ENCODE results near the gene BCAP31.
"Not testable (repeated sequence)": the region's sequence is repeated elsewhere in the genome, so short reads cannot be mapped to it uniquely, and the experiment has no call there.

The BCAP31 gene

GRCh38 chrX:153685156-153685536, 39.0 kb downstream of the BCAP31 start:
- Histone ChIP-seq H3K9ac (ENCODE audit: low read depth, low read length) (no peak overlapping the region), H3K9me3 (ENCODE audit: control insufficient read depth, insufficient read depth, low read length) (peaks cover 23% of the 10 kb centered on the region), H3K4me1 (ENCODE audit: control insufficient read depth, insufficient read depth, low read length) (peaks cover 12% of the 10 kb centered on the region; the same call in 1 of the 2 replicates), H3K27ac (ENCODE audit: low read depth, low read length) (peak overlapping the region; percentile 90), H3K36me3 (ENCODE audit: control insufficient read depth, insufficient read depth, low read length) (0 out of 2 replicates have a peak, but pooled peaks cover 3% of the 10 kb centered on the region), H3K4me3 (ENCODE audit: low read depth, low read length) (no peak overlapping the region; the same call in 1 of the 2 replicates), H3K27me3 (ENCODE audit: control insufficient read depth, insufficient read depth, low read length) (no peaks in the 10 kb centered on the region)

GRCh38 chrX:153684467-153685155, 39.6 kb downstream of the BCAP31 start:
- Histone ChIP-seq H3K9me3 (ENCODE audit: control insufficient read depth, insufficient read depth, low read length) (peaks cover 21% of the 10 kb centered on the region), H3K4me1 (ENCODE audit: control insufficient read depth, insufficient read depth, low read length) (peaks cover 12% of the 10 kb centered on the region; the same call in 1 of the 2 replicates), H3K36me3 (ENCODE audit: control insufficient read depth, insufficient read depth, low read length) (no peaks in the 10 kb centered on the region), H3K27me3 (ENCODE audit: control insufficient read depth, insufficient read depth, low read length) (no peaks in the 10 kb centered on the region), H3K27ac (ENCODE audit: low read depth, low read length) (peak overlapping the region; percentile 90), H3K9ac (ENCODE audit: low read depth, low read length) (no peak overlapping the region), H3K4me3 (ENCODE audit: low read depth, low read length) (peak overlapping the region; percentile 15; the same call in 1 of the 2 replicates)

GRCh38 chrX:153683486-153683885, 40.7 kb downstream of the BCAP31 start:
- H3K9ac ChIP-seq (ENCODE audit: low read depth, low read length); H3K4me3 ChIP-seq (ENCODE audit: low read depth, low read length); H3K36me3 ChIP-seq (ENCODE audit: control insufficient read depth, insufficient read depth, low read length); H3K27me3 ChIP-seq (ENCODE audit: control insufficient read depth, insufficient read depth, low read length); H3K27ac ChIP-seq (ENCODE audit: low read depth, low read length): not testable (repeated sequence)
- Histone ChIP-seq H3K9me3 (ENCODE audit: control insufficient read depth, insufficient read depth, low read length) (peaks cover 26% of the 10 kb centered on the region), H3K4me1 (ENCODE audit: control insufficient read depth, insufficient read depth, low read length) (peaks cover 12% of the 10 kb centered on the region; the same call in 1 of the 2 replicates)

- peaks cover 30% of the 10 kb centered on the region for H3K9me3 ChIP-seq (ENCODE audit: control insufficient read depth, insufficient read depth, low read length)
- H3K9ac ChIP-seq (ENCODE audit: low read depth, low read length): no peak overlapping the region
- no peaks in the 10 kb centered on the region for H3K36me3 ChIP-seq (ENCODE audit: control insufficient read depth, insufficient read depth, low read length)
- H3K4me3 ChIP-seq (ENCODE audit: low read depth, low read length): no peak overlapping the region
- no peaks in the 10 kb centered on the region for H3K27me3 ChIP-seq (ENCODE audit: control insufficient read depth, insufficient read depth, low read length)
- H3K27ac ChIP-seq (ENCODE audit: low read depth, low read length): no peak overlapping the region
- peaks cover 9% of the 10 kb centered on the region; the same call in 1 of the 2 replicates for H3K4me1 ChIP-seq (ENCODE audit: control insufficient read depth, insufficient read depth, low read length)
Observed at GRCh38 chrX:153681175-153681574, 43.0 kb downstream of the BCAP31 start.

GRCh38 chrX:153674219-153674851, 49.9 kb downstream of the BCAP31 start:
- H3K27me3 ChIP-seq (ENCODE audit: control insufficient read depth, insufficient read depth, low read length): no peaks in the 10 kb centered on the region; the same call in 1 of the 2 replicates
- H3K9ac ChIP-seq (ENCODE audit: low read depth, low read length): no peak overlapping the region
- no peak overlapping the region for H3K4me3 ChIP-seq (ENCODE audit: low read depth, low read length)
- H3K4me1 ChIP-seq (ENCODE audit: control insufficient read depth, insufficient read depth, low read length): peaks cover 7% of the 10 kb centered on the region; the same call in 1 of the 2 replicates
- no peaks in the 10 kb centered on the region for H3K36me3 ChIP-seq (ENCODE audit: control insufficient read depth, insufficient read depth, low read length)
- H3K27ac ChIP-seq (ENCODE audit: low read depth, low read length): peak overlapping the region; percentile 64
- peaks cover 34% of the 10 kb centered on the region; the same call in 1 of the 2 replicates for H3K9me3 ChIP-seq (ENCODE audit: control insufficient read depth, insufficient read depth, low read length)

- Histone ChIP-seq H3K27ac (ENCODE audit: low read depth, low read length) (peak within 1 kb of the TSS; percentile 64), H3K4me1 (ENCODE audit: control insufficient read depth, insufficient read depth, low read length) (peaks cover 7% of the 10 kb centered on the region; the same call in 1 of the 2 replicates), H3K27me3 (ENCODE audit: control insufficient read depth, insufficient read depth, low read length) (no peaks in the 10 kb centered on the region; the same call in 1 of the 2 replicates), H3K4me3 (ENCODE audit: low read depth, low read length) (no peak within 1 kb of the TSS), H3K9me3 (ENCODE audit: control insufficient read depth, insufficient read depth, low read length) (peaks cover 32% of the 10 kb centered on the region; the same call in 1 of the 2 replicates), H3K9ac (ENCODE audit: low read depth, low read length) (no peak within 1 kb of the TSS), H3K36me3 (ENCODE audit: control insufficient read depth, insufficient read depth, low read length) (no peaks in the 10 kb centered on the region)
Observed at GRCh38 chrX:153673428-153674218, 50.6 kb downstream of the BCAP31 start, which contains the start of gene PNCK. TSS of gene PNCK (minus strand) at chrX:153673813. CDS start at chrX:153673076, 737 bp downstream.

GRCh38 chrX:153672531-153673427, 51.4 kb downstream of the BCAP31 start:
- H3K36me3 ChIP-seq (ENCODE audit: control insufficient read depth, insufficient read depth, low read length): no peaks in the 10 kb centered on the region
- H3K4me1 ChIP-seq (ENCODE audit: control insufficient read depth, insufficient read depth, low read length): peaks cover 7% of the 10 kb centered on the region; the same call in 1 of the 2 replicates
- H3K4me3 ChIP-seq (ENCODE audit: low read depth, low read length): no peak overlapping the region
- peaks cover 30% of the 10 kb centered on the region; the same call in 1 of the 2 replicates for H3K9me3 ChIP-seq (ENCODE audit: control insufficient read depth, insufficient read depth, low read length)
- H3K27me3 ChIP-seq (ENCODE audit: control insufficient read depth, insufficient read depth, low read length): no peaks in the 10 kb centered on the region; the same call in 1 of the 2 replicates
- no peak overlapping the region for H3K27ac ChIP-seq (ENCODE audit: low read depth, low read length)
- H3K9ac ChIP-seq (ENCODE audit: low read depth, low read length): no peak overlapping the region

GRCh38 chrX:153671589-153672530, 52.3 kb downstream of the BCAP31 start:
- Histone ChIP-seq H3K9ac (ENCODE audit: low read depth, low read length) (no peak overlapping the region), H3K4me3 (ENCODE audit: low read depth, low read length) (no peak overlapping the region), H3K27me3 (ENCODE audit: control insufficient read depth, insufficient read depth, low read length) (no peaks in the 10 kb centered on the region; the same call in 1 of the 2 replicates), H3K4me1 (ENCODE audit: control insufficient read depth, insufficient read depth, low read length) (peaks cover 7% of the 10 kb centered on the region; the same call in 1 of the 2 replicates), H3K9me3 (ENCODE audit: control insufficient read depth, insufficient read depth, low read length) (peaks cover 38% of the 10 kb centered on the region), H3K36me3 (ENCODE audit: control insufficient read depth, insufficient read depth, low read length) (no peaks in the 10 kb centered on the region), H3K27ac (ENCODE audit: low read depth, low read length) (no peak overlapping the region)

- Histone ChIP-seq H3K27me3 (ENCODE audit: control insufficient read depth, insufficient read depth, low read length) (no peaks in the 10 kb centered on the region; the same call in 1 of the 2 replicates), H3K4me1 (ENCODE audit: control insufficient read depth, insufficient read depth, low read length) (peaks cover 7% of the 10 kb centered on the region; the same call in 1 of the 2 replicates), H3K4me3 (ENCODE audit: low read depth, low read length) (no peak overlapping the region), H3K36me3 (ENCODE audit: control insufficient read depth, insufficient read depth, low read length) (no peaks in the 10 kb centered on the region), H3K27ac (ENCODE audit: low read depth, low read length) (no peak overlapping the region), H3K9me3 (ENCODE audit: control insufficient read depth, insufficient read depth, low read length) (peaks cover 47% of the 10 kb centered on the region), H3K9ac (ENCODE audit: low read depth, low read length) (no peak overlapping the region)
Observed at GRCh38 chrX:153670748-153671588, 53.2 kb downstream of the BCAP31 start.

Measured in HUES48 (cell line).